IMR-90 (cell line): ENCODE measurements around the gene ZBTB40. TPM values are rescaled to one million over a fixed set of nuclear protein-coding genes. Genes with fewer than 3 reads are reported as not detected.

ENCODE experiments used
- ATAC-seq: fragments of 200-7000 bp; cut with Tn5 transposase; 2 replicates; pipeline ENCODE4 v1.9.1; 2020; ENCODE audit warnings: low read depth, mild to moderate bottlenecking, moderate library complexity
- BruUV-seq: library from RNA; stranded (reverse); fragments of 400-500 nt; replicated peaks from 2 replicates; lab custom pipeline; 2021; lab: Mats Ljungman, UMichigan
- CTCF ChIA-PET: fragments of 300-600 bp; formaldehyde crosslinking; extraction: SDS; loops from one replicate; lab custom pipeline; 2021; ENCODE audit warnings: antibody characterized with exemption; lab: Yijun Ruan, JAX
- POLR2A ChIA-PET: fragments of 300-600 bp; sonication (Branson Sonifier 250); formaldehyde crosslinking; loops from one replicate; lab custom pipeline; 2022; ENCODE audit warnings: antibody characterized with exemption; ENCODE audit not compliant: unreplicated experiment; lab: Charles Lee
- DNase-seq: peaks from one replicate; pipeline ENCODE4 v3.0.0; 2013
- H2AFZ ChIP-seq: replicated peaks from 2 replicates; pipeline ENCODE3; 2013; ENCODE audit warnings: low read length, mild to moderate bottlenecking; ENCODE audit not compliant: poor library complexity
- H2AK5ac ChIP-seq: 2 replicates; pipeline ENCODE4 v1.6.1; 2013; ENCODE audit warnings: low read depth, low read length, inconsistent platforms
- H2AK9ac ChIP-seq: replicated peaks from 2 replicates; pipeline ENCODE3; 2013; ENCODE audit warnings: mild to moderate bottlenecking, low read depth, low read length, moderate library complexity; ENCODE audit not compliant: poor library complexity
- H2BK120ac ChIP-seq: 2 replicates; pipeline ENCODE4 v1.6.1; 2013; ENCODE audit warnings: low read depth, low read length, inconsistent platforms
- H2BK15ac ChIP-seq: 3 replicates; pipeline ENCODE4 v1.6.1; 2013; ENCODE audit warnings: low read depth, low read length, inconsistent platforms
- H2BK20ac ChIP-seq: 2 replicates; pipeline ENCODE4 v1.6.1; 2013; ENCODE audit warnings: low read depth, mild to moderate bottlenecking, inconsistent platforms, low read length, moderate library complexity
- H2BK5ac ChIP-seq: 2 replicates; pipeline ENCODE4 v1.6.1; 2013; ENCODE audit warnings: mild to moderate bottlenecking, low read depth, low read length, inconsistent platforms; ENCODE audit not compliant: poor library complexity, severe bottlenecking
- H3K14ac ChIP-seq: replicated peaks from 2 replicates; pipeline ENCODE4 v1.6.1; 2013; ENCODE audit warnings: low read depth, low read length, inconsistent platforms
- H3K18ac ChIP-seq: 2 replicates; pipeline ENCODE4 v1.6.1; 2013; ENCODE audit warnings: low read depth, low read length, control low read depth
- H3K23ac ChIP-seq: 2 replicates; pipeline ENCODE4 v1.6.1; 2013; ENCODE audit warnings: low read depth, low read length, inconsistent platforms
- H3K27ac ChIP-seq: 2 replicates; pipeline ENCODE4 v1.5.1; 2013; ENCODE audit warnings: mild to moderate bottlenecking, control low read depth, low read length; ENCODE audit not compliant: insufficient read depth
- H3K27me3 ChIP-seq: 2 replicates; pipeline ENCODE4 v1.6.1; 2013; ENCODE audit warnings: low read length; ENCODE audit not compliant: control insufficient read depth, insufficient read depth
- H3K36me3 ChIP-seq: 2 replicates; pipeline ENCODE4 v1.6.1; 2013; ENCODE audit warnings: low read length, mixed read lengths; ENCODE audit not compliant: control insufficient read depth, insufficient read depth
- H3K4ac ChIP-seq: 2 replicates; pipeline ENCODE4 v1.6.1; 2013; ENCODE audit warnings: low read depth, low read length, inconsistent platforms
- H3K4me1 ChIP-seq: 2 replicates; pipeline ENCODE4 v1.6.1; 2013; ENCODE audit warnings: low read length, mixed read lengths; ENCODE audit not compliant: control insufficient read depth, insufficient read depth
- H3K4me2 ChIP-seq: 2 replicates; pipeline ENCODE4 v1.6.1; 2013; ENCODE audit warnings: low read depth, mild to moderate bottlenecking, control low read depth, low read length, moderate library complexity
- H3K4me3 ChIP-seq: 2 replicates; pipeline ENCODE4 v1.5.1; 2013; ENCODE audit warnings: low read depth, mild to moderate bottlenecking, control low read depth, low read length, moderate library complexity; ENCODE audit not compliant: insufficient read depth
- H3K56ac ChIP-seq: 2 replicates; pipeline ENCODE4 v1.6.1; 2013; ENCODE audit warnings: low read length, inconsistent platforms; ENCODE audit not compliant: insufficient read depth; ENCODE audit errors: extremely low read depth
- H3K79me1 ChIP-seq, 2 experiments: 2 replicates each; pipeline ENCODE4 v1.6.1; 2013; ENCODE audit warnings: low read length in 2 of 2, inconsistent platforms in 1 of 2, low read depth in 1 of 2
- H3K9ac ChIP-seq: 2 replicates; pipeline ENCODE4 v1.6.1; 2013; ENCODE audit warnings: low read depth, low read length, control low read depth
- H3K9me1 ChIP-seq: 2 replicates; pipeline ENCODE4 v1.6.1; 2013; ENCODE audit warnings: low read length, inconsistent platforms; ENCODE audit not compliant: insufficient read depth
- H3K9me3 ChIP-seq: 2 replicates; pipeline ENCODE4 v1.6.1; 2013; ENCODE audit warnings: low read length; ENCODE audit not compliant: control insufficient read depth, insufficient read depth
- H4K20me1 ChIP-seq: 2 replicates; pipeline ENCODE4 v1.6.1; 2013; ENCODE audit warnings: low read length, inconsistent platforms; ENCODE audit not compliant: insufficient read depth
- H4K5ac ChIP-seq: 2 replicates; pipeline ENCODE4 v1.6.1; 2013; ENCODE audit warnings: mild to moderate bottlenecking, low read depth, low read length, control low read depth
- H4K8ac ChIP-seq, 2 experiments: 2 replicates each; pipeline ENCODE4 v1.6.1; 2013; ENCODE audit warnings: low read depth in 2 of 2, low read length in 2 of 2, control low read depth in 1 of 2, inconsistent platforms in 1 of 2
- H4K91ac ChIP-seq: 2 replicates; pipeline ENCODE4 v1.6.1; 2013; ENCODE audit warnings: low read depth, low read length, inconsistent platforms; ENCODE audit not compliant: insufficient read depth
- BHLHE40 ChIP-seq: fragments of 150-350 bp; IDR thresholded peaks from 2 replicates; pipeline ENCODE4 v1.6.1; 2016; ENCODE audit warnings: mild to moderate bottlenecking, low read depth, low read length
- CEBPB ChIP-seq: IDR thresholded peaks from 2 replicates; pipeline ENCODE4 v1.6.1; 2012; ENCODE audit warnings: low read depth, low read length, improper control_type of control experiment
- CHD1 ChIP-seq: IDR thresholded peaks from 2 replicates; pipeline ENCODE4 v1.6.1; 2012; ENCODE audit warnings: low read depth, low read length, improper control_type of control experiment
- CTCF ChIP-seq: conservative IDR thresholded peaks from 2 replicates; pipeline ENCODE4 v1.5.1; 2012; ENCODE audit warnings: mild to moderate bottlenecking, low read depth, low read length, improper control_type of control experiment
- ELK1 ChIP-seq: fragments of 150-350 bp; IDR thresholded peaks from 2 replicates; pipeline ENCODE4 v1.6.1; 2016; ENCODE audit warnings: low read depth, mild to moderate bottlenecking, low read length, moderate library complexity, borderline replicate concordance
- FOS ChIP-seq: fragments of 150-350 bp; IDR thresholded peaks from 2 replicates; pipeline ENCODE4 v1.6.1; 2016; ENCODE audit warnings: low read depth, low read length
- MAFK ChIP-seq: IDR thresholded peaks from 2 replicates; pipeline ENCODE4 v1.6.1; 2012; ENCODE audit warnings: low read depth, low read length, improper control_type of control experiment
- MAZ ChIP-seq: IDR thresholded peaks from 2 replicates; pipeline ENCODE4 v1.6.1; 2012; ENCODE audit warnings: low read depth, mild to moderate bottlenecking, low read length, improper control_type of control experiment, moderate library complexity, borderline replicate concordance
- MXI1 ChIP-seq: IDR thresholded peaks from 2 replicates; pipeline ENCODE4 v1.6.1; 2012; ENCODE audit warnings: low read depth, mild to moderate bottlenecking, low read length, moderate library complexity, borderline replicate concordance
- POLR2A ChIP-seq: IDR thresholded peaks from 2 replicates; pipeline ENCODE4 v1.6.1; 2012; ENCODE audit warnings: mild to moderate bottlenecking, low read depth, low read length
- RAD21 ChIP-seq: IDR thresholded peaks from 2 replicates; pipeline ENCODE4 v1.6.1; 2012; ENCODE audit warnings: low read length, improper control_type of control experiment
- WGBS, 2 experiments: methylation state at CpG; one replicate each; pipeline versions ENCODE4 v1.1.5 to v1.1.7; 2013; ENCODE audit warnings: missing lambda C conversion rate in 2 of 2; ENCODE audit not compliant: insufficient read length in 1 of 2; ENCODE audit errors: extremely low coverage in 2 of 2; 5-methylcytosine and 5-hydroxymethylcytosine counted together
- dilution Hi-C: fragments of 300-500 bp; cut with HindIII; formaldehyde crosslinking; loops from one replicate; pipeline ENCODE4 v1.14.3; 2018; ENCODE audit warnings: low sequenced_read_pairs; ENCODE audit not compliant: unreplicated experiment
- in situ Hi-C: fragments of 300-500 bp; cut with MboI; formaldehyde crosslinking; loops from 3 replicates; pipeline ENCODE4 v1.14.3; 2019; ENCODE audit warnings: low sequenced_read_pairs, inconsistent platforms, mixed read lengths
- intact Hi-C: fragments of 100-400 bp; cut with micrococcal nuclease; formaldehyde crosslinking; loops from 2 replicates; pipeline ENCODE4 v1.10.0; 2022
- polyA plus RNA-seq, 3 experiments: library from polyadenylated mRNA; depleted of rRNA; stranded (reverse); fragments of >200 nt; gene quantifications; 2 replicates each; pipeline ENCODE4 v1.2.3, GENCODE V29; 2012; ENCODE audit warnings: low replicate concordance in 1 of 3
- total RNA-seq: library from RNA; depleted of rRNA; stranded (reverse); fragments of >200 nt; gene quantifications from 2 replicates; pipeline ENCODE4 v1.2.3, GENCODE V29; 2012

ZBTB40 gene
- total and polyA plus RNA-seq, 2 of the 4 experiments (the other 2 are of a cell fraction): 6.0 to 9.7 TPM

GRCh38 chr1:22500471-22500870 lies 48.8 kb downstream of the ZBTB40 start:
- Histone ChIP-seq H3K18ac (no peak overlapping the region), H3K9ac (no peak overlapping the region), H3K79me1 (peaks cover 0 to 15% of the 10 kb centered on the region in 2 experiments; a peak in 3 of 4 replicates), H3K27me3 (no peaks in the 10 kb centered on the region), H3K23ac (no peak overlapping the region), H4K91ac (no peak overlapping the region), H3K9me1 (peaks cover 8% of the 10 kb centered on the region), H3K4ac (no peak overlapping the region), H4K5ac (no peak overlapping the region), H3K9me3 (no peaks in the 10 kb centered on the region), H3K14ac (no peak overlapping the region), H3K4me3 (no peak overlapping the region), H2BK120ac (no peak overlapping the region), H2BK5ac (no peak overlapping the region), H2BK20ac (no peak overlapping the region), H3K27ac (no peak overlapping the region), H3K36me3 (peaks cover 9% of the 10 kb centered on the region), H3K4me1 (peaks cover 7% of the 10 kb centered on the region; the same call in 1 of the 2 replicates), H4K20me1 (no peaks in the 10 kb centered on the region), H2BK15ac (no peak overlapping the region), H3K4me2 (peak overlapping the region; percentile 4; the same call in 1 of the 2 replicates), H2AK5ac (no peak overlapping the region), H3K56ac (no peak overlapping the region), H2AFZ (no peak overlapping the region), H4K8ac (no peak overlapping the region), H2AK9ac (no peak overlapping the region)
- ChIA-PET POLR2A (no interaction called here), CTCF (interaction anchor here (0.6 kb wide), 1 partner anchor 49 kb away, joined by 4 read pairs; the partner anchor contains the start of gene ZBTB40)
- ATAC-seq (peak; percentile 37), DNase-seq (peak; percentile 59)
- no peak for TF ChIP-seq MAZ
- TF ChIP-seq CHD1: no peak
- TF ChIP-seq BHLHE40: no peak
- TF ChIP-seq RAD21: no peak
- no peak for TF ChIP-seq CEBPB
- TF ChIP-seq MXI1: no peak
- TF ChIP-seq CTCF: no peak
- no peak for TF ChIP-seq MAFK
- no peak for TF ChIP-seq POLR2A
- TF ChIP-seq ELK1: no peak
- no peak for TF ChIP-seq FOS
- in situ Hi-C loops (no loop called here), dilution Hi-C loops (no loop called here), intact Hi-C loops (no loop called here)
- 20% methylated on average over 1 of the region's 6 CpGs; no CpG with 5 or more reads in 1 of the 2 experiments for WGBS, 2 experiments
- BruUV-seq: no TSS peak
